Thoracic aorta (tissue), 2 donors: ENCODE measurements around the gene ADGRA3. TPM values are rescaled to one million over a fixed set of nuclear protein-coding genes. Genes with fewer than 3 reads are reported as not detected.

Experiments
- ATAC-seq: fragments of 150-250 bp; one replicate; pipeline ENCODE4 v1.8.0; 2017; ENCODE audit warnings: low read depth; ENCODE audit not compliant: insufficient number of reproducible peaks, low FRiP score
- DNase-seq: peaks from one replicate; pipeline ENCODE4 v3.0.0-alpha.2; 2020; ENCODE audit warnings: low spot score
- H3K27ac ChIP-seq, 2 donors: fragments of 200-600 bp; sonication (generic); 1 replicate in 1 of 2; 2 replicates in 1 of 2; pipeline ENCODE4 v1.5.1; 2016; ENCODE audit warnings: mild to moderate bottlenecking in 2 of 2, moderate library complexity in 2 of 2
- H3K27me3 ChIP-seq: fragments of 200-600 bp; sonication (generic); replicated peaks from 2 replicates; pipeline ENCODE4 v1.6.0; 2016; ENCODE audit warnings: mild to moderate bottlenecking; ENCODE audit not compliant: insufficient read depth
- H3K36me3 ChIP-seq: fragments of 200-600 bp; sonication (generic); one replicate; pipeline ENCODE4 v1.5.1; 2016
- H3K4me1 ChIP-seq, 2 donors: fragments of 200-600 bp; sonication (generic); 1 replicate in 1 of 2; 2 replicates in 1 of 2; pipeline versions ENCODE4 v1.5.1 to v1.6.0; 2016; ENCODE audit warnings: low read depth in 2 of 2, mild to moderate bottlenecking in 1 of 2; ENCODE audit not compliant: control insufficient read depth in 1 of 2
- H3K4me3 ChIP-seq: fragments of 200-600 bp; sonication (generic); 2 replicates; pipeline ENCODE4 v1.5.1; 2016; ENCODE audit warnings: mild to moderate bottlenecking
- H3K9me3 ChIP-seq: fragments of 200-600 bp; sonication (generic); 2 replicates; pipeline ENCODE4 v1.5.1; 2016
- total RNA-seq, 2 donors: library from RNA; depleted of rRNA; stranded (reverse); fragments of >200 nt; gene quantifications; one replicate each; pipeline versions ENCODE4 v1.1.0 to v1.2.3, GENCODE V29; 2016
- TF ChIP-seq, protein P1 (sequence below): fragments of 200-600 bp; sonication (generic); IDR thresholded peaks from one replicate; pipeline ENCODE4 v1.5.1; 2019; ENCODE audit warnings: antibody characterized with exemption

Gene ADGRA3
- total RNA-seq, 2 donors from 2014 or later, result 15.7 to 43.6 TPM

DNA sequence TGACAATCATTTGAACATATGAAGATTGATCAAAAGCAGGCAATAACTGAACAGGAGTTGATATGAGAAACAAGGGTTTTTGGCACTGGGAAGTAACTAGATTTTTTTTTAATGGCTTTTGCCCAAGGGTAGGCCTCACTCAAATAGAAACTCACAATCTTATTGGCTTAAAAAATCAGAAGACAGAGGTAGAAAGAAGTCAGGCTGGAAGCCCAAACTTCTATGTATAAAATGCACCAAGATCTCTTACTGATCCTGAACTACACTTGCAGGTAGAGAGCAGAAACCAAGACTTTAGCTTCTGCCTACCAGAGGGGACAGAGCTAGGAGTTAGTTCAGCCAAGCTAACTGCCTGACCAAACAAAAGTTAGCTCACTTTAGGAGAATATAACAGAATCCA, 74.9 kb downstream of the ADGRA3 start:
- ATAC-seq, result no peak

DNA sequence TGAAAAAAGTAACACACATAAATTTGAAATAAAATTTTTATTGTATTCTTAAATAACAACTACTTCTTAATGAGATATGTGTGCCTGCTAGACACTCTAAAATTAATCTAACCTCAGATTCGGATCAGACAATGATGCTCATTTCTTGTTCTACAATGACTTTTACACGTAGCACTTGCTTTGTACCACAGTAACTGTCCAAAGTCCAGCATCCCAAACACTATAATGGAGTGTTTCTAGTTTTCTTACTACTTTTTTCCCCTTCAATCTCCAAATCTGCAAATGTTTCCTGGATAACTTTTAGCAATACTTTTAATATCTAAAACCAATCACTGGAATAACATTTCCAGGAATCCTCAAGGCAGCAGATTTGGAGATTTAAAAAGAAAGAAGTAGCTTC, 75.9 kb downstream of the ADGRA3 start:
- DNase-seq (no peak), ATAC-seq (no peak)
- Histone ChIP-seq H3K9me3 (no peaks in the 10 kb centered on the region), H3K4me3 (no peak overlapping the region), H3K36me3 (no peaks in the 10 kb centered on the region), H3K4me1 (no peaks in the 10 kb centered on the region), H3K27ac (no peak overlapping the region), H3K27me3 (no peaks in the 10 kb centered on the region)
- TF ChIP-seq, protein P1, sequence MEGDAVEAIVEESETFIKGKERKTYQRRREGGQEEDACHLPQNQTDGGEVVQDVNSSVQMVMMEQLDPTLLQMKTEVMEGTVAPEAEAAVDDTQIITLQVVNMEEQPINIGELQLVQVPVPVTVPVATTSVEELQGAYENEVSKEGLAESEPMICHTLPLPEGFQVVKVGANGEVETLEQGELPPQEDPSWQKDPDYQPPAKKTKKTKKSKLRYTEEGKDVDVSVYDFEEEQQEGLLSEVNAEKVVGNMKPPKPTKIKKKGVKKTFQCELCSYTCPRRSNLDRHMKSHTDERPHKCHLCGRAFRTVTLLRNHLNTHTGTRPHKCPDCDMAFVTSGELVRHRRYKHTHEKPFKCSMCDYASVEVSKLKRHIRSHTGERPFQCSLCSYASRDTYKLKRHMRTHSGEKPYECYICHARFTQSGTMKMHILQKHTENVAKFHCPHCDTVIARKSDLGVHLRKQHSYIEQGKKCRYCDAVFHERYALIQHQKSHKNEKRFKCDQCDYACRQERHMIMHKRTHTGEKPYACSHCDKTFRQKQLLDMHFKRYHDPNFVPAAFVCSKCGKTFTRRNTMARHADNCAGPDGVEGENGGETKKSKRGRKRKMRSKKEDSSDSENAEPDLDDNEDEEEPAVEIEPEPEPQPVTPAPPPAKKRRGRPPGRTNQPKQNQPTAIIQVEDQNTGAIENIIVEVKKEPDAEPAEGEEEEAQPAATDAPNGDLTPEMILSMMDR, result no peak

More for the DNA sequence above, 74.9 kb downstream of the ADGRA3 start:
- H3K36me3 ChIP-seq, result no peaks in the 10 kb centered on the region
- H3K4me3 ChIP-seq, result no peak overlapping the region
- H3K27ac ChIP-seq, result no peak overlapping the region
- no peaks in the 10 kb centered on the region for H3K9me3 ChIP-seq
- no peak for DNase-seq
- no peaks in the 10 kb centered on the region for H3K4me1 ChIP-seq
- TF ChIP-seq, protein P1, result no peak
- H3K27me3 ChIP-seq, result no peaks in the 10 kb centered on the region

- no peak for DNase-seq
- Histone ChIP-seq H3K9me3 (no peaks in the 10 kb centered on the region), H3K36me3 (no peaks in the 10 kb centered on the region), H3K4me3 (no peak overlapping the region), H3K27ac (no peak overlapping the region), H3K4me1 (no peaks in the 10 kb centered on the region), H3K27me3 (no peaks in the 10 kb centered on the region)
- no peak for ATAC-seq
- TF ChIP-seq, protein P1, result no peak
Measured at GRCh38 chr4:22435652-22436051, 80.2 kb downstream of the ADGRA3 start.

- no peak overlapping the region for H3K4me3 ChIP-seq
- H3K36me3 ChIP-seq, result no peaks in the 10 kb centered on the region
- no peaks in the 10 kb centered on the region for H3K4me1 ChIP-seq
- no peaks in the 10 kb centered on the region for H3K27me3 ChIP-seq
- H3K9me3 ChIP-seq, result no peaks in the 10 kb centered on the region
- H3K27ac ChIP-seq, result no peak overlapping the region
- DNase-seq, result no peak
- TF ChIP-seq, protein P1, result no peak
- no peak for ATAC-seq
Measured at GRCh38 chr4:22434895-22435294, 81.0 kb downstream of the ADGRA3 start.

DNA sequence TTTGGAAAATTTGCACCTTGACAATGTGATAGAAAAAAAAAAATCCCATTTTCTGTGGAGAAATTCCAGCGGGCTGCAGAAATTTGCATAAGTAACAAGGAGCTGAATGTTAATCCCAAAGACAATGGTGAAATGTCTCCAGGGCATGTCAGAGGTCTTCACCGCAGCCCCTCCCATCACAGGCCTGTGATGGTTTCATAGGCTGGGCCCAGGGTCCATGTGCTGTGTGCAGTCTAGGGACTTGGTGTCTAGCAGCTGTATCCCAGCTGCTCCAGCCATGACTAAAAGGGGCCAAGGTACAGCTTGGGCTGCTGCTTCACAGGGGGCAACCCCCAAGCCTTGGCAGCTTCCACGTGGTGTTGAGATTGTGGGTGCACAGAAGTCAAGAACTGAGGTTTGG, 85.2 kb downstream of the ADGRA3 start:
- Histone ChIP-seq H3K4me3 (no peak overlapping the region), H3K9me3 (no peaks in the 10 kb centered on the region), H3K27me3 (no peaks in the 10 kb centered on the region), H3K27ac (no peak overlapping the region), H3K36me3 (peaks cover 5% of the 10 kb centered on the region), H3K4me1 (no peaks in the 10 kb centered on the region)
- DNase-seq (no peak), ATAC-seq (no peak)
- TF ChIP-seq, protein P1, result no peak
